Measurements from ENCODE around the gene PC.

GRCh38 chr11:66844496-66845142, 113.6 kb downstream of the PC start:
- TF ChIP-seq TEAD4 (IDR thresholded peaks at IDR 0.05) (no peak), TAF1 (IDR thresholded peaks at IDR 0.05; ENCODE audit: low read depth) (no peak), USF1 (IDR thresholded peaks at IDR 0.05) (no peak), CREB1 (IDR thresholded peaks at IDR 0.05; ENCODE audit: low read depth) (no peak), REST (IDR thresholded peaks at IDR 0.05; ENCODE audit: low read depth) (no peak), RAD21 (IDR thresholded peaks at IDR 0.05; ENCODE audit: low read depth) (no peak), YY1 (IDR thresholded peaks at IDR 0.05; ENCODE audit: low read depth) (no peak)

Data from Ishikawa (cell line).